ENCODE measurements around the gene DIP2B. TPM values are rescaled to one million over a fixed set of nuclear protein-coding genes. Genes with fewer than 3 reads are reported as not detected.

Gene DIP2B
- total and polyA plus RNA-seq, 2 of the 13 experiments (the other 11 are each of a cell fraction or from before 2014, with no cell fraction given) = 32.1 to 35.8 TPM

GRCh38 chr12:50620109-50620977 is 115.6 kb downstream of the DIP2B start:
- BruUV-seq (replicated peaks) = no TSS peak
- in situ Hi-C loops (cut with HindIII; ENCODE audit: extremely low pct_ligation_motif_present, low pct_unique_long_range_greater_than_20kb) = no loop called here
- 99% methylated on average over 9 of the region's 9 CpGs for WGBS (ENCODE audit: low lambda C conversion rate)
- H3K9ac ChIP-seq (ENCODE audit: insufficient read depth, low read depth, low read length) = no peak overlapping the region
- no peak overlapping the region for H2AFZ ChIP-seq (ENCODE audit: low read length)
- ATAC-seq (peak; percentile 50), DNase-seq (ENCODE audit: low spot score) (no peak), FAIRE-seq (no peak)
- no peak overlapping the region for H3K4me3 ChIP-seq (replicated peaks in 1 of 3; ENCODE audit: insufficient read depth in 1 of 3, low read depth in 2 of 3, low read length in 3 of 3)
- peaks cover 54% of the 10 kb centered on the region for H3K4me1 ChIP-seq (ENCODE audit: insufficient read depth, low read length)
- H3K9me3 ChIP-seq (ENCODE audit: low read length) = no peaks in the 10 kb centered on the region
- H3K36me3 ChIP-seq (replicated peaks in 1 of 2; ENCODE audit: control insufficient read depth in 1 of 2, insufficient read depth in 2 of 2, low read length in 2 of 2) = peaks cover 0 to 3% of the 10 kb centered on the region in 2 experiments; a peak in 3 of 5 replicates
- CTCF ChIA-PET (ENCODE audit: low intra/inter-chr PET ratio, low total read pairs) = no interaction called here
- peak overlapping the region; percentile 6 for H3K27ac ChIP-seq (ENCODE audit: extremely low read length, insufficient read depth, low read length)
- H3K27me3 ChIP-seq (ENCODE audit: control insufficient read depth in 1 of 2, insufficient read depth in 2 of 2, low read length in 2 of 2) = no peaks in the 10 kb centered on the region
- POLR2A ChIA-PET = interaction anchor here (1.4 kb wide), 1 partner anchor 14 kb away, joined by 3 read pairs; no protein-coding TSS in a partner anchor
- peaks cover 90% of the 10 kb centered on the region for H3K79me2 ChIP-seq (ENCODE audit: insufficient read depth, low read length)
- TF ChIP-seq ZNF446 (CRISPR knock-in tag; IDR thresholded peaks at IDR 0.05) = no peak
- peak; percentile 15; the same call in 1 of the 2 replicates for TF ChIP-seq ZNF263 (CRISPR knock-in tag; IDR thresholded peaks at IDR 0.05)
- intact Hi-C loops (cut with micrococcal nuclease; ENCODE audit: unreplicated experiment) = loop anchor here (5.0 kb wide), 1 partner anchor 113 kb away; no protein-coding TSS in a partner anchor
- peaks cover 13% of the 10 kb centered on the region for H4K20me1 ChIP-seq (ENCODE audit: insufficient read depth, low read length)
- no peak overlapping the region for H3K4me2 ChIP-seq (ENCODE audit: low read depth, low read length)

- no peak overlapping the region for H3K4me2 ChIP-seq (ENCODE audit: low read depth, low read length)
- in situ Hi-C loops (cut with HindIII; ENCODE audit: extremely low pct_ligation_motif_present, low pct_unique_long_range_greater_than_20kb) (no loop called here), intact Hi-C loops (cut with micrococcal nuclease; ENCODE audit: unreplicated experiment) (loop anchor here (5.0 kb wide), 1 partner anchor 114 kb away; no protein-coding TSS in a partner anchor)
Observed at GRCh38 chr12:50620978-50621360, 116.2 kb downstream of the DIP2B start.

More at GRCh38 chr12:50620978-50621360, 116.2 kb downstream of the DIP2B start:
- ATAC-seq = no peak; the same call in 2 of the 3 replicates
- 100% methylated on average over 1 of the region's 1 CpG for WGBS (ENCODE audit: low lambda C conversion rate)
- TF ChIP-seq SCMH1 (CRISPR knock-in tag; IDR thresholded peaks at IDR 0.05; ENCODE audit: borderline replicate concordance) (no peak), ZNF652 (CRISPR knock-in tag; IDR thresholded peaks at IDR 0.05; ENCODE audit: borderline replicate concordance, low read depth) (no peak), NFKBIZ (CRISPR knock-in tag; IDR thresholded peaks at IDR 0.05) (no peak), ZBTB26 (CRISPR knock-in tag; IDR thresholded peaks at IDR 0.05; ENCODE audit: borderline replicate concordance) (no peak), ZNF136 (CRISPR knock-in tag; IDR thresholded peaks at IDR 0.05; ENCODE audit: low read depth) (no peak), ZNF343 (CRISPR knock-in tag; IDR thresholded peaks at IDR 0.05) (no peak), ZNF790 (CRISPR knock-in tag; IDR thresholded peaks at IDR 0.05; ENCODE audit: borderline replicate concordance) (no peak), PRMT3 (CRISPR knock-in tag; IDR thresholded peaks at IDR 0.05; ENCODE audit: borderline replicate concordance, low read depth) (no peak)
- no peak overlapping the region for H3K9ac ChIP-seq (ENCODE audit: insufficient read depth, low read depth, low read length)
- CTCF ChIA-PET (ENCODE audit: low intra/inter-chr PET ratio, low total read pairs) = no interaction called here
- H4K20me1 ChIP-seq (ENCODE audit: insufficient read depth, low read length) = peaks cover 13% of the 10 kb centered on the region
- H3K27ac ChIP-seq (ENCODE audit: extremely low read length, insufficient read depth, low read length) = no peak overlapping the region
- POLR2A ChIA-PET = interaction anchor here (1.4 kb wide), 1 partner anchor 14 kb away, joined by 3 read pairs; no protein-coding TSS in a partner anchor
- BruUV-seq (replicated peaks) = no TSS peak
- H3K4me1 ChIP-seq (ENCODE audit: insufficient read depth, low read length) = peaks cover 54% of the 10 kb centered on the region
- peaks cover 0 to 3% of the 10 kb centered on the region in 2 experiments; a peak in 3 of 5 replicates for H3K36me3 ChIP-seq (replicated peaks in 1 of 2; ENCODE audit: control insufficient read depth in 1 of 2, insufficient read depth in 2 of 2, low read length in 2 of 2)
- H3K9me3 ChIP-seq (ENCODE audit: low read length) = no peaks in the 10 kb centered on the region
- H2AFZ ChIP-seq (ENCODE audit: low read length) = no peak overlapping the region
- peaks cover 87% of the 10 kb centered on the region for H3K79me2 ChIP-seq (ENCODE audit: insufficient read depth, low read length)
- no peaks in the 10 kb centered on the region for H3K27me3 ChIP-seq (ENCODE audit: control insufficient read depth in 1 of 2, insufficient read depth in 2 of 2, low read length in 2 of 2)
- no peak overlapping the region for H3K4me3 ChIP-seq (replicated peaks in 1 of 3; ENCODE audit: insufficient read depth in 1 of 3, low read depth in 2 of 3, low read length in 3 of 3)
- FAIRE-seq = no peak
- no peak for DNase-seq (ENCODE audit: low spot score)
